Measurements from ENCODE around the gene WDCP.
"Not testable (repeated sequence)": the region's sequence is repeated elsewhere in the genome, so short reads cannot be mapped to it uniquely, and the experiment has no call there.

WDCP gene

DNA sequence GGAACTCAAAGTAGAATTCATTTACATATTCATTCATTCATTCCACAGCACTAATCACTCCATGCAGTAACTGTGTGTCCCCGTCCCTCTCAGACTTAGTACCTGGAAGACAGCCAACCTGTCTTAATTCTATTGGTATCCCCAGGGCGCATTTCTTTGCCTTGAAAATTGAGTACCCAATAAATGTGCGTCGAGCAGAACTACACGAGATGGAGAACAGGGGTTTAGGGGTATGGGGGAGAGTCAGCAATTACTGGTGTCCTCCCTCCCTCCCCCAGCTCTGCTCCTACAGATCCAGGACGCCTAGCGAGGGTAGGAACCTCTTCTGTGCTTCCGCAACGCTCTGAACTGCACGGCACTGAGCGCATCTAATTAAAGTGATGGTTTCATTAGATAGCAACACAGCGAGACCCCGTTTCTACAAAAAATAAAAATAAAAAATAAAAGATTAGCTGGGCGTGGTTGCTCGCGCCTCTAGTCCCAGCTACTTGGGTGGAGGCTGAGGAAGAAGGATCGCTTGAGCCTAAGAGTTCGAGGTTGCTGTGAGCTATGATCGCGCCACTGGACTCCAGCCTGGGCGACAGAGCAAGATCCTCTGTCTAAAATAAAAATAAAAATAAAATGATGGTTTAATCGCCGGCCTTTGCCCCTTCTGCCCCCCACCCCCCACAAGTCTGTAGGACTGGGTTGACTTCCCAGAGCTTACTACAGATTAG lies 1.7 kb upstream of the WDCP start:
- Histone ChIP-seq H3K27ac (peak overlapping the region in 1 of 2 donors; percentile 73), H3K9me3 (no peaks in the 10 kb centered on the region), H3K4me1 (peaks cover 0 to 42% (median 22%) of the 10 kb centered on the region in 4 donors), H3K36me3 (no peaks in the 10 kb centered on the region), H3K27me3 (no peaks in the 10 kb centered on the region), H3K4me3 (peak overlapping the region; percentile 68 to 80)
- TF ChIP-seq, protein P1, sequence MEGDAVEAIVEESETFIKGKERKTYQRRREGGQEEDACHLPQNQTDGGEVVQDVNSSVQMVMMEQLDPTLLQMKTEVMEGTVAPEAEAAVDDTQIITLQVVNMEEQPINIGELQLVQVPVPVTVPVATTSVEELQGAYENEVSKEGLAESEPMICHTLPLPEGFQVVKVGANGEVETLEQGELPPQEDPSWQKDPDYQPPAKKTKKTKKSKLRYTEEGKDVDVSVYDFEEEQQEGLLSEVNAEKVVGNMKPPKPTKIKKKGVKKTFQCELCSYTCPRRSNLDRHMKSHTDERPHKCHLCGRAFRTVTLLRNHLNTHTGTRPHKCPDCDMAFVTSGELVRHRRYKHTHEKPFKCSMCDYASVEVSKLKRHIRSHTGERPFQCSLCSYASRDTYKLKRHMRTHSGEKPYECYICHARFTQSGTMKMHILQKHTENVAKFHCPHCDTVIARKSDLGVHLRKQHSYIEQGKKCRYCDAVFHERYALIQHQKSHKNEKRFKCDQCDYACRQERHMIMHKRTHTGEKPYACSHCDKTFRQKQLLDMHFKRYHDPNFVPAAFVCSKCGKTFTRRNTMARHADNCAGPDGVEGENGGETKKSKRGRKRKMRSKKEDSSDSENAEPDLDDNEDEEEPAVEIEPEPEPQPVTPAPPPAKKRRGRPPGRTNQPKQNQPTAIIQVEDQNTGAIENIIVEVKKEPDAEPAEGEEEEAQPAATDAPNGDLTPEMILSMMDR (IDR thresholded peaks at IDR 0.05), result no peak
- intact Hi-C loops (cut with DNase I; ENCODE audit: low total_unique reads), result loop anchor here (5.0 kb wide), 1 partner anchor 33 kb away; the partner anchor contains the start of gene TP53I3
- no peak for DNase-seq

DNA sequence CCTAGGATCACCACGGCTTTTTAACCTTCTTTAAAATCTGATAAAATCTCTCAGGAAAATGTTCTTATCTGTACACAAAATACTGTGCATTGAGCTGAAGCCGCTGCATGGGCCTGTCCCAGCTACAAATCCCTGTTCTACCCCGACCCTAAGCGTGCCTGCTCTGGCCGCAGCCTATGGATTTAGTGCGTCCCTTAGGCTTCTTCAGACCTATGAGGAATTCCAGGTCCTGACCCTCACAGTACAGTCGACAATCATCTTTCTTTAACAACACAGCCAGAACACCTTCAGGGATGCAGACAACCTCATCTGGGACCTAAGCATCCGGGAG lies 477 bp upstream of the WDCP start:
- H3K4me1 ChIP-seq, result peaks cover 0 to 42% (median 22%) of the 10 kb centered on the region in 4 donors
- H3K9me3 ChIP-seq, result no peaks in the 10 kb centered on the region
- H3K27ac ChIP-seq, result peak overlapping the region in 1 of 2 donors; percentile 32
- TF ChIP-seq, protein P1 (IDR thresholded peaks at IDR 0.05), result no peak
- no peak for DNase-seq
- intact Hi-C loops (cut with DNase I; ENCODE audit: low total_unique reads), result loop anchor here (5.0 kb wide), 1 partner anchor 35 kb away; the partner anchor contains the start of gene TP53I3
- no peaks in the 10 kb centered on the region for H3K27me3 ChIP-seq
- H3K36me3 ChIP-seq, result no peaks in the 10 kb centered on the region
- H3K4me3 ChIP-seq, result peak overlapping the region; percentile 75 to 86

DNA sequence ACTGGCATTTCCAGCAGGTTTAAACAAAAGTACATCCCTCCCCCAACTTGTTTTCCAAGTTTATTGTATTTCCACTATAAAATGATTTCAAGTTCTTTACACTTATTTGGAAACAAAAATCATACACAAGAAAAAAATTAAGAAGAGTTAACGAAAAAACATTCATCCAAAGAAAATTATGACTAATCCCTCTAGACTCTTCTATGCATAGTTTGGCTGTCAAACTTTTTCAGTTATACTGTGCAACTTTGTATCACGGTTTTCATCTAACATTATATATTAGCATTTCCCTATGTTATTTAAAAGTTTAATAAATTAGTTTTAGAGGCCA lies 627 bp downstream of the WDCP start:
- Histone ChIP-seq H3K4me3 (peak overlapping the region; percentile 75 to 86), H3K27ac (peak overlapping the region; percentile 84), H3K4me1 (peaks cover 0 to 42% (median 22%) of the 10 kb centered on the region in 4 donors), H3K9me3 (no peaks in the 10 kb centered on the region), H3K27me3 (no peaks in the 10 kb centered on the region), H3K36me3 (no peaks in the 10 kb centered on the region)
- TF ChIP-seq, protein P1 (IDR thresholded peaks at IDR 0.05), result no peak
- intact Hi-C loops (cut with DNase I; ENCODE audit: low total_unique reads), result loop anchor here (5.0 kb wide), 1 partner anchor 36 kb away; the partner anchor contains the start of gene TP53I3
- no peak for DNase-seq

DNA sequence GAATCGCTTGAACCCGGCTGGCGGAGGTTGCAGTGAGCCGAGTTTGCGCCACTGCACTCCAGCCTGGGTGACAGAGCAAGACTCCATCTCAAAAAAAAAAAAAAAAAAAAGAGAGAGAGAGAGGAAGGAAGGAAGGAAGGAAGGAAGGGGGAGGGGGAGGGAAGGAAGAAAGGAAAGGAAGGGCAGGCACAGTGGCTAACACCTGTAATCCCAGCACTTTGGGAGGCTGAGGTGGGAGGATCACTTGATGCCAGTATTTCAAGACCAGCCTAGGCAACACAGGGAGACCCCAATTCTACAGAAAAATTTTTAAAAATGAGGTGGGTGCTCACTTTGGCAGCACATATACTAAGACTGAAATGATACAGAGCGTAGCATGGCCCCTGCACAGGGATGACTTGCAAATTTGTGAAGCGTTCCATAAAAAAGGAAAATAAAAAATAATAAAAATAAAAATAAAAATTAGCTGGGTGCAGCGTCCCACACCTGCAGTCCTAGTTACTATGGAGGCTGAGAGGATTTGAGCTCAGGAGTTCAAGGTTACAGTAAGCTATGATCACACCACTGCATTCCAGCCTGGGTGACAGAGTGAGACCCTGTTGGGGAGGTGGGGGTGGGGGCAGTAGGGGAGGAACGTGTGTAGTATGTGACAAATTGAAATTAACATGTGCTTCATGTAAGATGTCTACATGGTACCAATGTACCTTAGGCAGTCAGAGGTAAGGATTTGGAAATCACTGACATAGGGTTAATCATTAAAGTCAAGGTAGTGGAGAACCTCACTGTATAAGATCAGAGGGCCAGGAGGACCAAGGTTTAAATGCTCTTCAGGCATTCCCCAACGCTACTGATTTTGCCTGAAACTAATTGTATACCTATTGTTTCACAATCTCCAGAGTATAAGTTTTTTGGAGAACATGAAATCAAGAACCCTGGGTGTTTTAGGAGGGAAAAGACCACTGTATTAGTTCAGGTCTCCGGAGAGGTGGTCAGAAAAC lies 1.4 kb downstream of the WDCP start:
- TF ChIP-seq, protein P1 (IDR thresholded peaks at IDR 0.05), result no peak
- Histone ChIP-seq H3K36me3 (no peaks in the 10 kb centered on the region), H3K27me3 (no peaks in the 10 kb centered on the region), H3K4me1 (peaks cover 0 to 42% (median 22%) of the 10 kb centered on the region in 4 donors), H3K4me3 (peak overlapping the region in 1 of 2 donors; percentile 86), H3K27ac (peak overlapping the region; percentile 84), H3K9me3 (no peaks in the 10 kb centered on the region)
- intact Hi-C loops (cut with DNase I; ENCODE audit: low total_unique reads), result loop anchor here (5.0 kb wide), 1 partner anchor 36 kb away; the partner anchor contains the start of gene TP53I3
- no peak for DNase-seq

DNA sequence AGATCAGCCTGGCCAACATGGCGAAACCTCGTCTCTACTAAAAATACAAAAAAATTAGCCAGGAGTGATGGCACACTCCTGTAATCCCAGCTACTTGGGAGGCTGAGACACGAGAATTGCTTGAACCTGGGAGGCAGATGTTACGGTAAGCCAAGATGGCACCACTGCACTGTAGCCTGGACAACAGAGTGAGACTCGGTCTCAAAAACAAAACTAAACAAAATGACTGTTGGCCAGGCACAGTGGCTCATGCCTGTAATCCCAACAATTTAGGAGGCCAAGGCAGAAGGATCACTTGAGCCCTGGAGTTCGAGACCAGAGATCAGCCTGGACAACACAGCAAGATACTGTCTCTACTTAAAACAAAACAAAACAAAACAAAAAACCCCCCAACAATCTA lies 4.1 kb downstream of the WDCP start:
- peaks cover 0 to 22% (median 10%) of the 10 kb centered on the region in 4 donors for H3K4me1 ChIP-seq
- H3K9me3 ChIP-seq; H3K27me3 ChIP-seq; H3K4me3 ChIP-seq; DNase-seq; H3K27ac ChIP-seq; intact Hi-C loops (cut with DNase I; ENCODE audit: low total_unique reads): not testable (repeated sequence)
- peaks cover 14 to 17% (median 15%) of the 10 kb centered on the region in 3 donors for H3K36me3 ChIP-seq

Measured in tibial artery (tissue), 4 donors.